CD4-positive, alpha-beta T cell treated with Interleukin-15 for 1 hour (primary cell): Measurements from ENCODE around the gene COBLL1.

Source experiments
- DNase-seq: peaks from one replicate; pipeline ENCODE4 v3.0.0-alpha.2; 2020

Gene COBLL1

DNA sequence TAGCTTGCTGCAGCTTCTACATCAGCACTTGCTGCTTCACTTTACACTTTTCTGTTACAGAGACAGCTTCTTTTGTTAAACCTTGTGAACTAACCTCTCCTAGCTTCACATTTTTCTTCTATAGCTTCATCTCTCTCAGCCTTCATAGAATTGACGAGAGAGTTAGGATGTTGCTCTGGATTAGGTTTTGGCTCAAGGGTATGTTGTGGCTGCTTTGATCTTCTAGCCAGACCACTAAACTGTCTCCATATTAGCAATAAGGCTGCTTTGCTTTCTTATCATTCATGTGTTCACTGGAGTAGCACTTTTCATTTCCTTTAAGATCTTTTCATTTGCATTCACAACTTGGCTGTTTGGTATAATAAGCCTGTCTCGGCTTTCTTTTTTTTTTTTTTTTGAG lies 174.1 kb downstream of the COBLL1 start:
- no peak for DNase-seq

DNA sequence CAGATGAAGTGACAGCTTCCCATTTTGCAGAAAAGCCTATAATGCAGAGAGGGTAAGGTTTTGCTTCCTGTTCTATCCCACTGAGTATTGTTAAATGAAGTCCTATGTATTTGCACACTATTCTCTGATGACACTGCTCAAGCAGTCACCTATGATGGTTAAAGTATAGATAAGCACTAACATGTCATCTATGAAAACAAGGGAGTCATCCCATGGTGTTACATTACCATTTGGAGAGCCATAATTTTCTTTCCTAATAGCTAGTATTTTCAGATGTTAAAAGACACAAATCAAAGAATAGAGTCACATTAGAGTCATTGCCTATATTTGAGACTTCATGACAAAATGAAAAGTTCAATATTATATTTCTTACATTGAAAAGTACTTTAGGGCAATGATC lies 177.6 kb downstream of the COBLL1 start:
- DNase-seq = no peak

DNA sequence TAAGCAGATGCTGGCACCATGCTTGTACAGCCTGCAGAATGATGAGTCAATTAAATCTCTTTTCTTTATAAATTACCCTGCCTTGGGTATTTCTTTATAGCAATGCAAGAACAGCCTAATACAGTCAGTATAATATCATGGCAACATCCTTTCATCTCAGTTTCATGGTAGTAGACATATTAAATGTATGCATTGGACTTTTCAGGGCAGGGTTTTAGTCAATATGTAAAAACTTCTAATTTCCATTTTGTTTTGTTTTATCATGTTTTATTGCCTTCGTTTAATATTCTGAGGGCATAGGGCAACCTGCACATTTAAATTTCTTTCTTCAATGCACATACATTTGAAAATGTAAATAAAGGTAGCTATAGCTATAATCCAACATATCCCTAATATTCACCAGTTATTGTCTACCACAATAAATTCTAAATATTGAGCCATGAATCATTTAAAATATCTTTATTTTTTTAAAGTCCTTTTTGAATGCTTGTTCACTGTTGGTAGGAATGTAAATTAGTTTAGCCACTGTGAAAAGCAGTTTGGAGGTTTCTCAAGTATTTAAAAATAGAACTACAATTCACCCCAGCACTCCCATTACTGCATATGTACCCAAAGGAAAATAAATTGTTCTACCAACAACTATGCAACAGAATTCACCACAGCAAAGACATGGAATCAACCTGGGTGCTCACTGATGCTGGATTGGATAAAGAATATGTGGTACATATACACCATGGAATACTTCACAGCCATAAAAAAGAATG lies 178.6 kb downstream of the COBLL1 start:
- no peak for DNase-seq

DNA sequence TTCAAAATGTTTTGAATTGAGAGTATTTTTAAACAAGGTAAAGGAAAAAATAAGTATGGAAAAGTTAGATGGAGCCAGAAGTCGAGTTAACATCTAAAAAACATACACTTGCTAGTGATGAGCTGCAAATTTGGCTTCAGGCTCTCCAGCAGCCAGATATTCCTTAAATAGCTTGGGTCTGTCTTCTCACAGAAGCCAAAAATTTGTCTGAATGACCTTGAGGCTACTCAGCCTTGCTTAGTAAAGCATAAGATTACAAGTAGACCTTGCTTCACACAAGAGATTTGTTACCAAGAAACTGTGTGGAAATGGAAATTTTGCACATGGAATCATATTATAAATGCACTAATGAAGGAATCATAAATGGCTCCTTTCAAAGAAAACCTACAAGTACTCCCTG lies 179.6 kb downstream of the COBLL1 start:
- no peak for DNase-seq

DNA sequence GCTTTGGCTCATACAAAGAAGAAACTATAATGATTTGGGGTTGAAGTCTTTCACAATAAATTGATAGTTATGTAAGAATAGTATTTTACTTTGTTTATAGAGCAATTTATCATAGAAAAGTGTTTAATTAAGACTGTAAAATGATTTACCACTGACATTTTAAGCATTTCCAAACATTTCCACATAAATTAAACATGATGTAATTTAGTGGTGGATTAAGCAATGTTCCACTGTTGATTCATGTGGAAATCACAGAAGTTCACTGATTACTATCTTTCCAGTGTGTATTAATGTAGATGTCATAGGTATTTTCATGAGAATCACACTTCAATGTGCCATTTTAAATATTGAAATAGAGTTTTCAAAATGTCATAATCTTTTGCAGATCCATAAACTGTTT lies 180.3 kb downstream of the COBLL1 start:
- no peak for DNase-seq

DNA sequence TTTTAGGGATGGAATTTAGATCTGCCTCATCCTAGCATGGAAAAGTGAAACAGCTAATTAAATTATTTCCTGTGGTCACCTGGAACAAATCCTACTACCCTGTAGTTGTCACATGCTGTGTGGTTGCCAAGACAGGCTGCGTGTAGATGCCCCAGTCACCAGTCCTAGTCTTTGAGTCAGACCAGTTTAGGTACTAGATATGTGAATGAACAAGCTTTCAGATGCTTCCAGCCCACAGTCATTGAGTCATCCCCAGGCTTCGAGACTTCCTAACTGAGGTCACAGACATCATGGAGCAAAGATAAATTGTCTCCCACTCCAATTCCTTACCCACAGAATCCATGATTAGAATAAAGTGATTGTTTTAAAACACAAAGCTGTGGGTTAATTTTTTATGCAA lies 184.5 kb downstream of the COBLL1 start:
- DNase-seq = no peak

DNA sequence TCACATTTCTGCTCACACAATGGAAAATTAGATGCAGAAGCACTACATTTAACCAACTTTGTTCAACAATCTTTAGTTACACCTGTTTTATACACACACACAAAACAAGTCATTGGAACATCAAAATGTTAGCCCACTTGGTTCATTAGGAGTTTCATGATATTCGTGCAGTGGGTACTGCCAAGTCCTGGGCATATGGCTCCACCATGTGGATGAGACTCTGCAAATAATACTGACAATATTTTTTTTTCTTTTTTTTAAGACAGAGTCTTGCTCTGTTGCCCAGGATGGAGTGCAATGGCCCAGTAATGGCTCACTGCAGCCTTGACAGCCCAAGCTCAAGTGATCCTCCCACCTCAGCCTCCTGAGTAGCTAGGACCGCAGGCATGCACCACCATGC lies 185.9 kb downstream of the COBLL1 start:
- DNase-seq = no peak

DNA sequence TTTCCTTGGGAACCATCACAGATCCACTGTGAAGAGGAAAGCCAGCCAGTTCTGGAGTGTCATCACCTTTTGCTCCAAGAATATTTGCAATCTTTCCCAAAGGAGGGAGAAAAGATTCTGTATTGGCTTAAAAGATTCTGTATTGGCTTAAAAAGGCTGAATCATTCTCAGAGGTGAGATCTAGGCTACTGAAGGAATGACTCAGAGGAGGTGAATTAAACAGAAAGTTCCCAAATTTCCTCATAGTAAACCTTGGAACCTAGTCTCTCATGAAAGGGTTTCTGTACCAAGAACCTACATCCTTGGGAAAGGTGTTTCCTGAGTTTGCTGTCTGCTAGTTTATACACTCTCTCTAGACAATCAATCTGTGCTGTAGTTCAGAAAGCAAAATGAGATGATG lies 186.3 kb downstream of the COBLL1 start:
- DNase-seq = no peak

DNA sequence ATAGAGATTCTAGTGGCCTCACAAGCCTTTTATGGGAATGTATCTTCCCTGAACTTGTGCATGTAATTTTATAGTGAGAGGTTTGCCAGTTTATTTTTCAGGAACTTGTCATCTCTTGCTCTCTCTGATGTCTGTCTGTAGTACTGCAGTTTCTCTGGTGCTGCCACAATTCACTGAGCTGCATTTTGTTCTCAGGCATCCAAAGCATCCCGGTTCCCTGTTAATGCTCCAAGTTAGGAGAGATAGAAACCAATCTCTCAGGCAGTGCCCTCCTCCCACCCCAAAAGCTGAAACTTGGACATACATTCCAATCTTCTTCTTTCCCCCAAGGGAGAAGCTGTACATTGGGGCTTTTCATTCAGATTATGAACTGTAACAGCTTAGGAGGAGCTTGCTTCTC lies 190.3 kb downstream of the COBLL1 start:
- DNase-seq = no peak

DNA sequence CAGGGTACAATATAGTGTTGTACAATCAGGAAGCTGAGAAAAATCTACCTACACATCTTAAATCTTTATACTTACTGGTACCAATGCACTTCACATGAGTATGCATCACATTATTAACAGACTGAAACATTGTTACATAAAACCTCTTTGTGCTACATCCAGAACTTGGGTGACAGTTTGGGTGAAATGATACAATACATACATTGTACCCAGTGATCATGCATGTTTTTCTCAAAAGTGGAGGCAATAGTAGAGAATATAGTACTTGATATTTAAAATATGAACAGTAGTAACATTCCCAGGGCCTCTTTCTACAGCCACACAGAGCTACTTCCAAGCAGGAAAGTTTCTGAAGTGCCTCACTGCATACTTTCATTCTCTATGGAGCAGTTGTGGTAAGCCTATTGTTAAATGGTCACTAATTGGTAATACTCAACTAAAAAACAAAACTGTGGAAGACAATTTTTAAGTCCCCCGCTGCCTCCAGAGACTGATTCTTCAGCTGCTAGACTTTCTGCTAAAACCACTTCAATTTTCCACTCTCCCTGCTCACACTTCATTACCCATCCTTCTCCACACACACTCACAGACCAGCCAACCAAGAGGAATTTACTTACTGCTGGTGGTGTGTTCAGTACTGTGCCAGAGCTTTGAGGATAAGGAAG lies 197.5 kb downstream of the COBLL1 start:
- no peak for DNase-seq

DNA sequence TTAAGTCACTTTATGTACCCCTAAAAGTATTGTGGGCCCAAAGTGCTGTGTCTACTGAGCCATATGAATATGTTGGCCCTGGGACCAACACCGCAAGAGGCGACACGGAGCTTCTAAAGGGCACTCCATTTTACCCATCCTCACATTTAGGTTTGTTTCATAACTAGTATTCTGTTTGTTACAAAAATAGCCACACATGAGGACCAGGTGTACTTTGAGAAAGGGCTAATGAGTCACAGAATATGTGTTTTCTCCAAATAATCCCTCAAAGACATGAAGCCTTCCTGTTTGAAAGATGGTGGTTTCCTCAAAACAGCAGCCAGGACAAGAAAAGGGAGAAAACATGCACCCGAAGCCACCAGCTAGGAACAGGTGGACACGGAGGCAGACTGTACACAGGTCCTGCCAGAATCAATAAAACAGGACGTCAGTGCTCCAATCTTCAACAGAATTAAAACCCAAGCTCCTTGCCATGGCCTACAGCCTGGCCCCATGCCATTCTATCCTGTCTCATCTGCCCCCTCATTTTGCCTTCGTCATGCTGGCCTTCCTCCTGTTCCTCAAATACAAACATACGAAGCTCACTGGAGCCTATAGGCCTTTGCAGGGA lies 198.6 kb downstream of the COBLL1 start:
- no peak for DNase-seq

DNA sequence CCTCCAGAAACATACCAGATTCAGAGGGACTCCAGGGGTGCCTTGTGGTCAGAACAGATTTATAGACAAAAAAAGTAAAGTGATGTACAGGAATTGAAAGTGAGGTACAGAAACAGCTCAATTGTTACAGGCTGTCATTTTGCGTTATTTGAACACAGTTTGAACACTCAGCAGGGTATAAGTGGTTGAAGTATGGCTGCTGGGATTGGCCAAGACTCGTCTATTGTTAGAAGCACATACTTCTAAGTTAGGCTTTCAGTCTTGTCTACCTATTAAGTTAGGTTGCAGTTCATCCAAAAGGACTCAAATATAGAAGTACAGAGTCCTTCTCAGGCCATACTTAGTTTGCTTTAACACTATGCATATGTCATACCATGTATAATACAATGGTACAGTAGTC lies 199.4 kb downstream of the COBLL1 start:
- DNase-seq = no peak
